CD4-positive, alpha-beta T cell treated with Interferon alpha-2 for 1 hour (primary cell): ENCODE measurements around the gene GPC6.

ENCODE experiments used
- DNase-seq, 2 donors: peaks; one replicate each; pipeline ENCODE4 v3.0.0-alpha.2; 2020 to 2022

Gene GPC6

DNA sequence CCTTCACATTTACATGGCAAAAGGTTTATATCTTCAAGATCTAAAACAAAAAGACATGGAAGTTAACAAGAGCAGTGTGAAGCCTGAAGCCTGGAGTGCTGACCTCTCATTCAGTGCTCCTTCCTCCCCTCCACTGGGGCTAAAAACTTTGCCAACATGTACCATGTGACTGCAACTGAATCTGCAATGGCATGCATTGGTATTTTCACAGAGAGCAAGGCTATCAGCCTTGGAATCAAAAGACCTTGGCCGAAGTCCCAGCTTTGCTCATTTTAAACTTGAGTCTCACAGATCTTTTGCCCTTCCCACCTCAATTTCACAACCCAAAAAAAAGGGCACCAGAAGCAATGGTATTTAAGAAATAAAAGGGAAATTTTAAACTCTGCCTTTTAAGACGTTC is 927.8 kb downstream of the GPC6 start:
- DNase-seq: no peak

DNA sequence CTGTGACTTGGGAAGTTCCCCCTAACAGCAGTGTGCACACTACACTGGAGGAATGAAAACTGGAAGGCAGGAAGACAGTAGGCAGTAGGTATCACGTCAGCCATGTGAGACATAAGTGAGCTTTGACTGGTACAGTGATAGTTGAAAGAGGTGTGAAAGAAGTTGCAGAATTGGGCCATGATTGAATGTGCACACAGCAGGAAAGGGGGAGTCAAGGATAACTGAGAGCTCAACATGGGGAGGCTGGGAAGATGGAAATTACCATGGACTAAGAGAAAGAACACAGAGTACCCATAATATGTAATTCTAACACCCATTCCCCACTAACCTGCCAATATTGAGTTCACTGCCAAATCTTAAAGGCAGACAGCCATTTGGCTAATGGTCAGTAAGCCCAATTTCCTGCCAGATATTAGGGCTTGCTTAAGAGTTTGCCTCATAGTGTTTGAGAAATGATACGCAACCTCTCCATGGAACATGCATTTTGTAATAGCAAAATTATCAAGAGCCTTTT is 931.2 kb downstream of the GPC6 start:
- no peak for DNase-seq

GRCh38 chr13:94160875-94161274 is 934.3 kb downstream of the GPC6 start:
- no peak for DNase-seq

GRCh38 chr13:94162289-94162688 is 935.7 kb downstream of the GPC6 start:
- DNase-seq: no peak

- DNase-seq: no peak
Measured at GRCh38 chr13:94163535-94163934, 936.9 kb downstream of the GPC6 start.

DNA sequence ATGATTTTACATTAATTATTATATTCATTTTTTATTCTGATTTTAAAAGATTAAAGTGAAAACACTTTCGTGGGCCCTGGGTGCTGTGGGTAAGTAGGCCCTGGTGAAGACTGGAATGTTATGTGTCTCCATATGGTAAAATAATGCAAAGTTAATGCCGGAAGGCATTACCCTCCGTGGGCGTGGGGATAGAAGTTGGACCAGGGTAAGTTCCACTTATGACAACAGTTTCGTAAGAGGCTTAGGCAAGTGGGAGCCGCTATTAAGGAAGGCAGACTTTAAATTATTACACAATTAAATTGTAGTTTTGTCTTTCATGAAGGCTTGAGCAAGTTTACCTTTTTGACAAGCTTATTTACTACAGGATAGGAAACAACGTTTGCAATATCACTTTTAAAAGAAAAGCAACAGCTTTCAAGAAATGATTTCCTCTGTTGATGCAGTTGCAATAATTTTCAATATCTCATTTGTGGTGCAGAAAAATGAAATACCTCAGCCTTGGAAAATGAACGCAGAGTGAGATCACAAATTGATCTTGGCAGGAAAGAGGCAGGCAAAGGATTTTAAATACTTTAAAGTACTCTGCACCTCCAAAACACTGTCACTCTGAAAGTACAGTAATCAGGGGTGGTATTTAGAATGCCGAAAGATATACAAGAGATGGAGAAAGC is 942.3 kb downstream of the GPC6 start:
- no peak for DNase-seq

DNA sequence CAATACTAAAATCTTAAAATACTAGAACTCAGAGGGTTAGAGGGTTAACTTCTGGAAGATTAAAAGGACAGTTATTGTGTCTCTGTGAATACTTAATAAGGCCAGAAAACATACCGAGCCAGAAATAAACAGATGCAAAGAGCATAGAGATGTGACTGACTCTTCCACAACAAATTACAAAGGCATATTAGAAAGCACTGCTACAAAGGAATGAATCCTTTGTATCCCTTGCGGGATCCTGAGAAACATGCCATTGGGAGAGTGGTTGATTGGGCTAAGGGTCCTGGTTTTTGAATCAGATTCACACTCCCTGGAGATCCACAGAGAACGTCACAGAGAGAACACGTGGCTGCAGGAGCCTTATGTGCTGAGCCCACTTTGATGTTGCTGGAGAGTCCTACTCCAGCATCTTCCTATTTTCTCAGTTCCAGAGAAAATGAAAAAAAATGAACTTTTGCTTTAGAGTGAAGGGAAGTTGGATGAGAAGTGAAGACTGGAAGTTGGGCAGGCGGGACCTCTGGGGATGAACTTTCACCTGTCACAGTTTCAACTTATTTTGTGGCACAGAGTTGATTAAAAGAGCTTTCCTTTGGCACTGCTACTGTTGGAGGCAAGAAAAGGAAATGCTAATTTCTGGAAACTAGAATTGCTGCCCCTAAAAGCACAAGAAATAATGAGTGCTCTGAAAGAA is 943.0 kb downstream of the GPC6 start:
- no peak for DNase-seq

GRCh38 chr13:94170145-94170571 is 943.6 kb downstream of the GPC6 start:
- no peak for DNase-seq

DNA sequence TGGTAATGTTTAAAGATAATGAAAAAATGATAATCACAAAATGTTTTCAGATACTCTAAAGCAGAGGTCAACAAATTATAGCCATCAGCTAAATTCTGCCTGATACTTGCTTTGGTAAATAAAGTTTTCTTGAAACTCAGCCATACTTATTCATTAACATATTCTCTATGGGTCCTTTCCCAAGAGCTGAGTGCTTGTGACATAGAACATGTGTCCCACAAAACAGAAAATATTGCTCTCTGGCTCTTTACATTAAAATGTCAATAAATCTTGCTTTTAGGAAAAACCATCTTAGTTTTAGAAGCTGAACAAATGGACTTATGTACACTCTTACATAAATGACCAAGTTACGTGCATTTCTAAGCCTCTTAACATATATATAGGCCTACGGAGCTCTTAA is 945.8 kb downstream of the GPC6 start:
- no peak for DNase-seq

GRCh38 chr13:94173312-94173854 is 946.8 kb downstream of the GPC6 start:
- DNase-seq: no peak

- no peak for DNase-seq
Measured at GRCh38 chr13:94174009-94174408, 947.4 kb downstream of the GPC6 start.

- DNase-seq: no peak
Measured at GRCh38 chr13:94175076-94175475, 948.5 kb downstream of the GPC6 start.

GRCh38 chr13:94176561-94176960 is 950.0 kb downstream of the GPC6 start:
- DNase-seq: no peak

- DNase-seq: no peak
Measured at GRCh38 chr13:94177041-94177440, 950.4 kb downstream of the GPC6 start.

DNA sequence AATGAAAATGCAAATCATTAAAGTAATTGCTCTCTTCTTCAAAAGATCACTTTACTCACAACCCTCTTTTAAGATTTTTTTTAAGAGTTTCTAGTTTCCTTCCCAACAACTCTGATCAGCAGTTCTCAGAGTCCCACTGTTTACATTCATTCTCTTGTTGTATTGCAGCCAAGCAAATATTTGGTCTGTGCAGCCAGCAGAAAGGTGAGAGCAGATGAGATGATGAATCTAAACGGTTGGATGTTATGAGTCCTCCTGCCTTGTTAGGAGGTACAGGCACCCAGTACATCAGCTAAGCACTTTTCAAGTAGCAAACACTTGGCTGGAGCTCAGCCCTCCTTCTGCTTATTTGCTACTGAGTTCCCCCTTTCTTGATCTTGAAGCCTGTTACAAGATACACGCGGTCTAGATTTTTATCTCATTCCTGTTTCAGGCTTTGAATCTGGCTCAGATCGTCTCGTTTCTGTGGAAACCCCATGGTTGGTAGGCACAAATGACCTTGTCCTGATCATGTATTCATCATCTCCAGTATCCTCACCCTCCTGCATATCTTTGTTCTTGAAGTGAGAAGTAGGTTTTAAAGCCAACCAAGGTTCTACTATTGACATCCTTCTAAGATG is 952.1 kb downstream of the GPC6 start:
- no peak for DNase-seq

DNA sequence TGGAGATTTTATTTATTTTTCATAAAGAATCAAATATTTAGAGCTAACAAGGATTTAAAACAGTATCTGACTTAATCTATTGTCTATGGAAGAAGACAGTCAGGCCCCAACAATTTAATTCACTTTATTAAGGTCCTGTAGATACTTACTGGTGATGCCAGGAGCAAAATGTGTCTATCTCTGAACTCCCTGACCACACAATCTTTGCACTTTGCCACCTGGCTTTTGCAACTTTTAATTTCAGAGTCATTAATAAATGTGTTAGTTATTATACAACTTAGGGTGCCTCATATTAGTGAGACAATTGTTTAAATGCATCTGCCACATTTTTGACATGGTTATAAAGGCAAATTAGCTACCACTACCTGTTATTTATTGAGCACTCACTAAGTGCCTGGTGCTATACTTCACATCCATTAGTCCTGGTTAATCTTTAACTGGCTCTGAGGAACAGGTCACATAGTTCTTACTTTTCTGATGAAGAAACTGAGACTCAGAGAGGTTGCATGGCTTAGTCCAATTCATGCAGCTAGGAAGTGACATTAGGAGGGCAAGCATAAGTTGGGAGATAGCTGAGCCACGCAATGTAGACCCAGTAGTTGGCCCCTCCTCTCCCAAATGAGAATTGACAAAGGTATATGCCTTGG is 955.0 kb downstream of the GPC6 start:
- no peak for DNase-seq

- DNase-seq: no peak
Measured at GRCh38 chr13:94182185-94182761, 955.7 kb downstream of the GPC6 start.

- DNase-seq: no peak
Measured at GRCh38 chr13:94186470-94186869, 959.9 kb downstream of the GPC6 start.

GRCh38 chr13:94188201-94188854 is 961.7 kb downstream of the GPC6 start:
- no peak for DNase-seq

- DNase-seq: no peak
Measured at GRCh38 chr13:94192431-94192975, 965.9 kb downstream of the GPC6 start.

DNA sequence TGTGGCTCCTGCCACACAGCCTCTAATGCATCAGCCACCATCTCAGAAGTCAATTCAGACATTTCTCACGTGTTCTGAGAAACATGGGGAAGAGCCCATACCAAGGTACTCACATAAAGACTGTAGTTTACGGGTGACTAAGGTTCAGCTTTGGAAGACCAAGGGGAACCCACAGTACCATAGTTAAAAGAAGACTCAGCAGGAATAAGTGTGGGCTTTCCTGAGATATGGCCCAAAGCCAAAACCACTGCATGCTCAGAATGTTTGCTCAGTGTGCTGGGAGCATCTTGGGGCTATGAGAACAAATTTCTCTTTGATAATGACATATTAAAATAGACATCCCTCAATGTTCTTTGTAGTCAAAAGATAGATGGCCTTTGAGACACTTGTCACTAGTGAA is 969.1 kb downstream of the GPC6 start:
- DNase-seq: no peak

GRCh38 chr13:94196413-94196812 is 969.8 kb downstream of the GPC6 start:
- no peak for DNase-seq
